ENCODE measurements around the gene PROKR1.
"Not testable (repeated sequence)": the region's sequence is repeated elsewhere in the genome, so short reads cannot be mapped to it uniquely, and the experiment has no call there.

The PROKR1 gene

DNA sequence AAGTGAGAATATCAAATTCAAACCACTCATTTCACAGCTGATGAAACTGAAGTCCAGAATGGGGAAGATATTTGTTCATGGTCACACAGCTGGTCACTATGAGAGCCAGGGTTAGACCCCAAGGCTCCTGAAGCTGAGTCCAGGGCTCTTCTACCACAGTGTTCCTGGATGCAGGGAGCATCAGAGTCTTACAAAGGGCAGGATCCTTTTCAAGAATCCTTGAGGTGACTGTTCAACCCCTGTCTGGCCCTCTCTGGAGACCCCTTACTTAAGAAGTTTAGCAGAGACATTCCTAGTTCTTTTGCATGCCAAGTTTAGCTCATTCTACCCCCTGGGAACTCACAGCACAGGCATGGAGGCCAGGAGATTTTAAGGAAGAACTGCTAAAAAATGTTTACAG is 15.7 kb downstream of the PROKR1 start:
- DNase-seq, result no peak

DNA sequence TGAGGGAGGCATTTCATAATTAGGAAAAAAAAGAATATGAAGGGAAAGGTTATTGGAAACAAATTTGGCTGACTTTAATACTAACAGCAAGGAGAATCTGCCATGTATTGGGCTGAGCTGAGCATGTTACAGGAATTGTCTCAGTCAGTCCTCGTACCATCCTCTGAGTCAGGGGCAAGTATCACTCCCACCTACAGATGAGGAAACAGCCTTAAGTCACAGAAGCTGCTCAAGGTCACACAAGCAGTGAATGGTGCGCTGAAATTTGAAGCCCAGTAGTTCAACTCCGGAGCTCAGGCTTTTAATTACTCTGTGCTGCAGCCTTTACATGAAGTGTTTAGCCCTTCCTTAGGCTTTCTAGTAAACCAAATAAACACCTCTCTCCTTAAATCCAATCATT is 17.3 kb downstream of the PROKR1 start:
- no peak for DNase-seq

DNA sequence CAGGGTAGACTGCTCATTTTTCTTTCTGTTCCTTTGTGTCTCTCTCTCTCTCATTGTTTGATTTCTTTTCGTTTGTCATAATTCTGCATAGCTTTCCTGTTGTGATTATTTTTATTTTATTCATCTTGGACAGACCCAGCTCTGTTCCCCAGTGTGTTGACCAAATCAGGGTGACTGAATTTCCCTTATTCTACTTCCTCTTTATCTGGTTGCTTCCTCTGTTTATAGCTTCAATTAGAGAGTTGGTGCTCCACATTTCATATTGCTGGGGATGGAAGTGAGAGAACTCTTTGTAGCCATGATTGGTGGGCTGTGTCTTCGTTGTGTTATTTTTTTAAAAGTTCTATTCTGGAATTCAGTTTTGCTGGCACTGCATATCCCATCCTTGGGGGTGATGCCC is 19.1 kb downstream of the PROKR1 start:
- DNase-seq, result no peak

DNA sequence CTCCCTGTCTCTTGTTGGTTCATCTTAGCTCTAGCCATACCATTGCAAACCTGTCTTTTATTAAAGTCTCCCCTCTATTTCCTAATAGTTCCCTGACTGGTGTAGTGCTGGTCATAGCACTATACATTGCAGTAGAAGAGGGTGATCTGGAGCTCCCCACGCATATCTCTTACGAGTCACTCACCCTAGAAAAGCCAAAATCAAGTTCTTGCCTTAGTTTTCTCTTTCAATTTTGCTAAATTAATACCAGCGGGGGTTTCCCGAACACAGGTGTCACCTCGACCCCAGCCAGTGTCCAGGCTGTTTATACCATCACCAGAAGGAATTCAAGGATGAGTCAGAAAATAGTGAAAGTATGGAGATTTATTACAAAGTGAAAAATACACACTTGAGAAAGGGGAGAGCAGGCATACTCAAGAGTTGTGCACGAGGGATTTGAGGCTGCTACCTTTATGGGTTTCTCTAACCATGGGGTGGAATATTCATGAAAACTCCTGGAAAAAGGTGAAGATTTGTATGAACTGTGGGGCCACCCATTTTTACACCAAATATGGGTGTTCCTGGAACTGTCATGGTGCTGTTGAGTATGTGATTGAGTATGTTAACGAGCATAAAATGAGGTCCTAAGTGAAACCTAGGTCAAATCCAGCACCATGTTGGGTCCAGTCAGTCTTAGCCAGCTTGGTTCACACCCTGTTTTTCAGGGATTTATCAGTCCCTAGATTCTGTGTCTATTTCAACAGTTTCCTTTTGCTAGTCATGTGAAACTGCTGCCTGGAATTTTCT is 20.2 kb downstream of the PROKR1 start:
- no peak for DNase-seq

DNA sequence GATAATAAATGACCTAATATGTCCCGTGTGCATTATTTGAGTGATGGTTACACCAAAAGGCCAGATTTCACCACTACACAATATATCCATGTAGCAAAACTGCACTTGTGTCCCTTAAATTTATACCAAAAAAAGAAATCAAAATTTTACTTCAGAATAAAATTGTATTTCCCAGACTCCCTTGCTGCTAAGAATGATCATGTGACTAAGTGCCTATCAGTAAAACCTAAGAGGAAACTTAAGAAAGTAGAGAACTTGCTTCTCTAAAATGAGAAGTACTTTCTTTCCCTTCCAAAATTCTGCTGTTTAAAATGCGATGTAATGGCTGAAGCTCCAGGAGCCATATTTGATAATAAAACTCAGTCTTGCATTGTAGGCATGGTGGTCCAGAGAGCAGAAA is 24.0 kb downstream of the PROKR1 start:
- no peak for DNase-seq

DNA sequence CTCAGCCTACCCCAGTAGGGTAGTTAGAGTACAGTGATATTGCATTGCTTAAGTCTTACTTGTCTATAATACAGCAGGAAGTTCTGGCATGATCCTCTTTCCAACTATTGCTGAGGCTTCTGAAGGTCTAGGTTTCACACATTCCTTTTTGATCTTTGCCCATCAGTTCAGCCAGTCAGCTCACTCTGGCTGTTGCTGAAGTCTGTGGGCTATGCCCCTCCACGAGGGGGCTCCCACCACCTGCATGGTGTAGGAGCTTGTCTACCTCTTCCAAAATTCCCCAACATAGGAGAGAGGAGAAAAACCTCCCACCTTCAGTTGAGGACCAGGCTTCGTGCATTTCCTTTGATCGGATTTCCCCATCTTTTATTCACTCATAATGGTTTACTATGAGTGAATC is 26.3 kb downstream of the PROKR1 start:
- no peak for DNase-seq

DNA sequence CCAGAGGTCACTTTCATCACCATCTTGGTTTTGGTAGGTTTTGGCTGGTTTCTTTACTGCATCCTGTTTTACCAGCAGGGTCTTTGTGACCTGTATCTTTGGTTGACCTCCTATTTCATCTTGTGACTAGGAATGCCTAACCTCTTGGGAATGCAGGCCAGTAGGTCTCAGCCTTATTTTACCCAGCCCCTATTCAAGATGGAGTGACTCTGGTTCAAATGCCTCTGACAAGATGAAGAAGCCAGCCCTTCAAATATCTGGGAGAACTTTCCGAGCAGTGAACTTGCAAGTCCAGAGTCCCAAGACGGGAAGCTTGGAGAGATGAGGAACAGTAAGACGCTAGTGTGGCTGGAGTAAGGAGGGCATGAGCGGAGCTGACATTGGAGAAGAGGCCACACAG is 28.6 kb downstream of the PROKR1 start:
- no peak for DNase-seq

DNA sequence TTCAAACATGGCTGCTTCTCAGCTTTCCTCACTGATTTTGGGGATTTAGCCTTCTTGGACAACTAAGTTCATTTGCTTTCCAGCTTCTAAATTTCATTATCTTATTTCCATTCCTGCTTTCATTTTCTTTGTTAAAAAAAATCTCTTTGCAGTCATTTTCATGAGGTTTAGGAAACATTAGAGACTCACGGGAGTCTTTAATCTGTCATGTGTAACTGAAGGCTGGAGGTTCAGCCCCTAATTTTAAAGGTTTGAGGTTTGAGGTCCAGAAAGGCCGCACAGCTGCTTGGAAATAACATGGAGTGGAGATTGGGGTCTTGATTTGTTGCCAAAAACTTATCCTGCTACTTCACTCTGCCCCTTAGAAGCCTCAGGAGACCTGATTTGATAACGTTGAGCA is 30.3 kb downstream of the PROKR1 start:
- no peak for DNase-seq

DNA sequence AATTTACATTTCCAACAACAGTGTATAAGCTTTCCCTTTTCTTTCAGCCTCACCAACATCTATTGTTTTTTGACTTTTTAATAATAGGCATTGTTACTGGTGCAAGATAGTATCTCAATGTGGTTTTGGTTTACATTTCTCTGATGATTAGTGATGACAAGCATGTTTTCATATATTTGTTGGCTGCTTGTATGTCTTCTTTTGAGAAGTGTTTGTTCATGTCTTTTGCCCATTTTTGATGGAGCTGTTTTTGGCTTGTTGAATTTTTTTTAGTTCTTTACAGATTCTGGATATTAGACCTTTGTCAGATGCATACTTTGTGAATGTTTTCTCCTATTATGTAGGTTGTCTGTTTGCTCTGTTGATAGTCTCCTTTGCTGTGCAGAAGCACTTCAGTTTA is 32.1 kb downstream of the PROKR1 start:
- no peak for DNase-seq

DNA sequence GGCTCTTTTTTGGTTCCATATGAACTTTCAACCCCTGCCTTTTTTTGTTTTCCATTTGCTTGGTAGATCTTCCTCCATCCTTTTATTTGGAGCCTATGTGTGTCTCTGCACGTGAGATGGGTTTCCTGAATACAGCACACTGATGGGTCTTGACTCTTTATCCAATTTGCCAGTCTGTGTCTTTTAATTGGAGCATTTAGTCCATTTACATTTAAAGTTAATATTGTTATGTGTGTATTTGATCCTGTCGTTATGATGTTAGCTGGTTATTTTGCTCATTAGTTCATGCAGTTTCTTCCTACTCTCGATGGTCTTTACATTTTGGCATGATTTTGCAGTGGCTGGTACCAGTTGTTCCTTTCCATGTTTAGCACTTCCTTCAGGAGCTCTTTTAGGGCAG is 34.5 kb downstream of the PROKR1 start:
- not testable (repeated sequence) for DNase-seq

DNA sequence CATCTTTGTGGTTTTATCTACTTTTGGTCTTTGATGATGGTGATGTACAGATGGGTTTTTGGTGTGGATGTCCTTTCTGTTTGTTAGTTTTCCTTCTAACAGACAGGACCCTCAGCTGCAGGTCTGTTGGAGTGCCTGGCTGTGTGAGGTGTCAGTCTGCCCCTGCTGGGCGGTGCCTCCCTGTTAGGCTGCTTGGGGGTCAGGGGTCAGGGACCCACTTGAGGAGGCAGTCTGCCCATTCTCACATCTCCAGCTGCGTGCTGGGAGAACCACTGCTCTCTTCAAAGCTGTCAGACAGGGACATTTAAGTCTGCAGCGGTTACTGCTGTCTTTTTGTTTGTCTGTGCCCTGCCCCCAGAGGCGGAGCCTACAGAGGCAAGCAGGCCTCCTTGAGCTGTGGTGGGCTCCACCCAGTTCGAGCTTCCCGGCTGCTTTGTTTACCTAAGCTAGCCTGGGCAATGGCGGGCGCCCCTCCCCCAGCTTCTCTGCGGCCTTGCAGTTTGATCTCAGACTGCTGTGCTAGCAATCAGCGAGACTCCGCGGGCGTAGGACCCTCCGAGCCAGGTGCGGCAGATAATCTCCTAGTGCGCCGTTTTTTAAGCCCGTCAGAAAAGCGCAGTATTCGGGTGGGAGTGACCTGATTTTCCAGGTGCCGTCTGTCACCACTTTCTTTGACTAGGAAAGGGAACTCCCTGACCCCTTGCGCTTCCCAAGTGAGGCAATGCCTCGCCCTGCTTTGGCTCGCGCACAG is 36.0 kb downstream of the PROKR1 start:
- DNase-seq, result not testable (repeated sequence)

DNA sequence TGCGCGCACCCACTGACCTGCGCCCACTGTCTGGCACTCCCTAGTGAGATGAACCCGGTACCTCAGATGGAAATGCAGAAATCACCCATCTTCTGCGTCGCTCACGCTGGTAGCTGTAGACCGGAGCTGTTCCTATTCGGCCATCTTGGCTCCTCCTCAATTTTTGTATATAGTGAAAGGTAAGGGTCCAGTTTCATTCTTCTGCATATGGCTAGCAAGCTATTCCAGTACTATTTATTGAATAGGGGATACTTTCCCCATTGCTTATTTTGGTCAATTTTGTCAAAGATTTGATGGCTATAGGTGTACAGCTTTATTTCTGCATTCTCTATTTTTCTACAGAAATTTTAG is 36.5 kb downstream of the PROKR1 start:
- not testable (repeated sequence) for DNase-seq

DNA sequence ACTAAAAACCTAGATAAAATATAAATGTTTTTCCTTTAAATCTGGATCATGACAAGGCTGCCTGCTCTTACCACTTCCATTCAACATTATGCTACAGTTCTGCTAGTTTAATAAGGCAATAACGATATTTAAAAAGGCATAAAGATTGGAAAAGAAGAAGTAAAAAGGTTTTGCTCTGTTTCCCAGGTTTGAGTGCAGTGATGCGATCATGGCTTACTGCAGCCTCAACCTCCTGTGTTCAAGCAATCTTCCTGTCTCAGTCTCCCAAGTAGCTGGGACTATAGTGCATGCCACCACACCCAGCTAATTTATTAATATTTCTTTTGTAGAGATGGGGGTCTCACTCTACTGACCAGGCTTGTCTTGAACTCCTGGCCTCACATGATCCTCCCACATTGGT is 40.8 kb downstream of the PROKR1 start:
- DNase-seq, result no peak

DNA sequence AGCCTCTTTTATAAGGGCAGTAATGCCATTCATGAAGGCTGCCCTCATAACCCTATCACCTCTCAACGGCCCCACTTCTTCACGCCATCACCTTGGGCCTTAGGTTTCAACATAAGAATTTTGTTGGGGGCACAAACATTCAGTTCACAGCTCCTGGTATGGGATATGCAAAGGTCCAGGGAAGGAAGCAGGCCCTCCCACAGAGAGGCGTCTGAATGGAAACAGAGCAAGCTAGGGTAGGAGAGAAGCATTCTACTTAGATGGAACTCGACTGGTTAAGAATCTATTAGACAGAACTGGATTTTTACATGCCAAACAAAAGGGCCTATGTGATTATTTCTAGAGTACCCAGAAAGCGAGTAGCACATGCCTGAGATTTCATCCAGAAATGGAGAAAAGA is 42.8 kb downstream of the PROKR1 start:
- no peak for DNase-seq

DNA sequence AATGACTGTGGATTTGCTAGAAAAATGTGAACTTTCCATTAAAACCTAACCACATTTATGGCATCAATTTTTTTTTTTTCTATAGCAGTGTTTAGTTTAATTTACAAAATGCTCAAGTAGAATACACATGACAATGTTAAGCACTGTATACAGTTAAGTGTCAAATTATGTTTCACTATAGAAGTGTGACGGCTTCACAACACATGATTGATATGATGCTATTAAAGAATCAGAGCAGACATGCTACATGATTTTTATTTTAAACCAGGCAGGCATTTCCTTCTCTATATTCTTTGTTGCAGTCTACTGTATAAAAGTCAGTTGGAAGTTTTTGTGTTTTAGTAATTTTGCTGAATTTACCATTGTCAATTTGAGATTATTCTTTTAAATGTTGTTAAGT is 43.6 kb downstream of the PROKR1 start:
- DNase-seq, result no peak

DNA sequence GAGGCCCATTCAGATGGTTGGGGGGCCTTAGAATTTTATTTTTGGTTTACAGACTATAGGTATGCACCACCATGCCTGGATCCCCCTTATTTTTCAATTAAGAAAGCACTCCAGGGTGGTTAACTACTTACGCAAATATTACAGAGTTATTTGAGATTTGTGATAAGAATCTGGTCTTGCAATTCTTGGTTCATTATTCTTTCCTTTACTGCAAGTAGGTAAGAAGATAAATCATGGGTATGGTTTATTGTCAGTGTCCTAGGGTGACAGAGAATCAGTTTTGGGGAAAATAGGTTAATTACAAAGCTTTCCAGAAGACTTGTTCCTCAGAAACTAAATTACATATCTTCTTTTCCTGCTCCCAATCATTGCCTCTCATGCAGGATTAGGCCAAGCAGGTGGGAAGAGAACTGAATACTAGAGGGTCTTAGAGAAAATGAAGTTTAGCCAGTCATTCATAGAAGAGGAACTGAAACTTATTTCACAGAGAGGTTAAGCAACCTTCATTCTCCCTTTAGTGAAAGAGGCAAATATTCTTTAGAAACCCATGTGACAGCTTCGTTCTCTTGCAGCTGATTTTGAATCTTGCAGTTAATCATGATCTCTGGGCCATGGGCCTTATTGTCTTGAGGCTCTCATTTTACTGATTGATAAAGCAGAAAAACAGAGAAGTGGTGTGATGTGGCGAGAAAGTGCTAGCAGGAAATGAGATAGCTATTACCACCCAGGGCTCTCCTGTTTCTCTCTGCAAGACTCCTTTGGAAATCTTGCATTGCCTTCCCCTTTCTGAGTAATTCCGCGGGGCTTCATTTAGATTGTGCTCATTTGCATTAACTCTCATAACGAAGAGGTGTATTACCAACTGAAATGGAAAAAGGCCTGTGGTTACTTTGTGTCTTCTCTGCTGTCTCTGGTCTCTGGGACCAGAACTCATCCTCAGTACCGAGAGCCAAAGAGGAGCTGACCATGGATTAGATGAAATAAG is 46.5 kb downstream of the PROKR1 start:
- DNase-seq, result no peak

DNA sequence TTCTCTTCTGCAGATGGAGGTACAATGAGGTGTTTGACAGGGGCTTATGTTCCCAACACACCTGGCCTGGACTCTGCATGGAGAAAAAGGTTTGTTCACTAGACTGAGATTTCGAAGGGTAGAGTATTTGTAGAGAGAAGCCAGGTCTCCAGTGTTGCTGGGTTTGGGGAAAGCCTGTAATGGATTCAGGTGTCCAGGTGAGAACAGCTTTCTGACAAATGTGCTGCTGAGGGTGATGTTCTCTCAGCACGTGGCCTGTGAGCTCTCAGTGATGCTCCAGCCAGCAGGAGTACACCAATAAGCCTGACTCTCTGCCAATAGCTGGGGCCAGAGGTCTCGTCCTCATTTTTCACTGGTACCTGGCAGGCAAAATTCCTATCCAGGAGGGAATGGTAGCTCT is 47.5 kb downstream of the PROKR1 start:
- no peak for DNase-seq

DNA sequence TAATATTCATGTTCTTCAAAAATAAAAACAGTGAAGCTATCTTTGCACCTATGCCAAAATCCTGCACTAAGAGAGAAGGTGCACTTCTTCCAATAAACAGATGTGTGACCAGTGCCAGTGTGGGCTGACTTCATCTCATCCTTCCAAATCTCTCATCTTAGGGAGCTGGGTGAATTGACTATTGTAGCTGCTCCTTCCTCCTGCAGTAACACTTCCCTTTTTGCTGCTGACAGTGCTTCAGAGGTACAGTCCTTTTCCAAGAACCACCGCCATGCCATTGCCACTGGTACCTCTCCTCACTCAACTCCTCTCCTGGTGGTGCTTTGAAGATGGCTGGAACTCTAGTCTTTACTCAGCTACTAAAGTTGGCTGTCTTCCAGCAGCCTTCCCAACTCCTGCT is 49.1 kb downstream of the PROKR1 start:
- no peak for DNase-seq

DNA sequence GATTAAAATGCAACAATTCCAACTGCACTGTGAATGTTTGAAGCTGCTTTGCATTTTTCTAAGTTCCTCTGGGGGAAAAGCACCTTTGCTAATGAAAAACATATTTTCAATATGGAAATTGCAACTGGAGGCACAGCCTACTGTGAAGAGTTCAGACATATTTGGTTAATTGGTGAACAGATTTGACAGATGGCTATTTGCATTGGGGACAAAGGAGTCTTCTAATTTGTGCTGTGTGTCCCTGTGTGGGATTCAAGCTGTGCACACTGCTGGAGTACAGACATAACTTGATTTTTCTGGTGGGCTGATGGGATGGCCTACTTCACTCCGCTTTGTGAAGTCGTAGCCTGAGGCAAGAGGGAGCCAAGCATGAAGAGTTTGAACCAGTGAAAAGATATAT is 50.6 kb downstream of the PROKR1 start:
- peak; percentile 79 for DNase-seq

DNA sequence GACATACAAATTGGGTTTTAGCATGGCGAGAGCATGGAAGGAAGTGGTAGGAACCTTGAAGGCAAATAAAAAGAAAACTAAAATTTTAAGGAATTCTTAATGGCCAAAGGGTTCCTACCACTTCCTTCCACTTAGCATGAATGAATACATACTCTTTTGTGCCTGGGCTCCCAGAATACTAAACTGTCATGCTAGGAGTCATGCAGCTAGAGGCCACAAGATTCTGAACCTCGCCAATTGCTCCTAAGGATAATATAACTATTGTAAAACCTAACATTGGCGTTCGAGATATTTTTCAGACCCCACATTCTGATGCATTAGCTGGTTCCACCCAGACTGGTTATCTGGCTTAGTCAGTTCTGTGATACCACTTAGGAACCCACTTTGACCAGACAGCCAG is 52.6 kb downstream of the PROKR1 start:
- no peak for DNase-seq

DNA sequence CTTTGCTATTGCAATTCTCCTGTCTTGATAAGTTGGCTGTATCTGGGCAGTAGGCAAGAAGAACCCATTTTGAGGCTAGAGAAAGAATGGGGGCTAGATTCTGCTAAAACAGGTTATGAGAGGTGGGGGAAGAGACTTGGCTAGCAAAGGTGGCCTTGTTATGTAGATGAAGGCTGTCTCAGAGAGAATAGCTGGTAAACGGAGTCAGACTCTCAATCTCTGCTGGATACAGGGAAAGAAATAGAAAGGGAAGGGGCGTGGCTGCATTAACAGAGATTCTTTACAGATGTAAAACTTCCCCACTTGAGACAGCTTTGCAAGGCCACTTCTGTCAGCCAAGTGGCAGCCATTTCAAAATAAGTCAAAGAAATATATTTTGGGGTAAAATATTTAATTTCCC is 53.2 kb downstream of the PROKR1 start:
- DNase-seq, result no peak

DNA sequence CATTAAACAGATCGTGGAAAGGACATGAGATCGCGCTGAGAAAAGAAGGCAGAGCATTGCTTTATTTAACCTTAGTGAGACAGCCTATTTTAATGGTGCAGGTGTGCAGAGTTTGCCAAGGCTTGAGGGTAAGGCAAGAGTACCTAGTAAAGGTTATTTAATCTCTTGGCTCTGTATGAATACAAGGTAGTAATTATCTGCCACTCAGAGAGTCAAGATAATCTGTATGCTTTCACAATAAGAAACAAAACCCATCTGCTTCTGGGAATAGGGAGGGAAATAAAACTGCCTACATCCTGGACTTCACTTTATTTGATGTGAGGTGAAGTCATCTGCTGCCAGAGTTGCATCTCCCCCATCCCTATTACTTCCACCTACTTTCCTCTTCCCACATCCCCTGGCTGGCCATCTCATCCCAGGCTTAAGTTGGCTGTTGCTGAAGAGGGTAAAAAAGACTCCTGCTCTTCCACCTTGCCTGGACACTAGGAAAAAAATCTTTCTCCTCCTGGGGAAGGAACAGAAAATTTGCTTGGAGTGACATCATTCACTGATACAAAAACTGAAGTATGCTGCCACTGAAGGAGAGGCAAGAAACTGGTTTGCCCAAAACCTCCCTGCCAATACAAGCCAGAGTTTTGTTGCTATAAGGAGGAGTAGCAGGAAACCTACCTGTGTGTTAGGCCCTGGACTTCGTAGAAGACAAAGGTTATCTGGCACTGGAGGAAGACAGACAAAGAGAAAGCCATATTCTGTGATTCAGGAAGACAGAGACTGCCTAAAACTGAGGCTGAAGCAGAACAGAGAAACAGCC is 55.4 kb downstream of the PROKR1 start:
- DNase-seq, result no peak

DNA sequence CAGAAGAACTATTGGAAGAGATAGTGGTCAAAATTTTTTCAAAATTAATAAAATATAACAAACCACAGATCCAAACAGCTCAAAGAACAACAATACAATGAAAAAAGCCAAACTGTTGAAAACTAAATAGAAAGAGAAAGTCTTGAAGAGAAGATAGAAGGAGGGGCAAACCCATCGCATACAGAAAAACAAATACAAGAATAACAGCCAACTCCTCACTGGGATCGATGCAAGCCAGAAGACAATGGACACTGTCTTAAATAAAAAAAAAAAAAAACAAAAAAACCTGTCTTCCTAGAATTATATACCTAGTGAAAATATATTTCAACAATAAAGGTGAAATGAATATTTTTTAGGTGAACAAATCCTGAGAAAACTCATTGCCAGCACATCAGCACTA is 57.2 kb downstream of the PROKR1 start:
- no peak for DNase-seq
